Measurements from ENCODE around the gene CT83.

CT83 gene, protein sequence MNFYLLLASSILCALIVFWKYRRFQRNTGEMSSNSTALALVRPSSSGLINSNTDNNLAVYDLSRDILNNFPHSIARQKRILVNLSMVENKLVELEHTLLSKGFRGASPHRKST

GRCh38 chrX:116462822-116463221 is at the start of gene CT83:
Gene CT83 (minus strand): TSS chrX:116462976. CDS start chrX:116462856, 120 bp downstream.
- Histone ChIP-seq H3K27me3 (ENCODE audit: control insufficient read depth, insufficient read depth, low read length) (no peaks in the 10 kb centered on the region), H3K9ac (no peak within 1 kb of the TSS), H3K9me3 (ENCODE audit: control insufficient read depth, low read length) (no peaks in the 10 kb centered on the region), H3K27ac (no peak within 1 kb of the TSS), H3K79me2 (no peaks in the 10 kb centered on the region), H3K4me3 (ENCODE audit: low read depth, low read length) (no peak within 1 kb of the TSS), H3K4me1 (no peaks in the 10 kb centered on the region), H3K4me2 (ENCODE audit: low read length) (no peak within 1 kb of the TSS), H2AFZ (no peak within 1 kb of the TSS), H3K36me3 (ENCODE audit: control insufficient read depth, insufficient read depth, low read length) (no peaks in the 10 kb centered on the region)
- TF ChIP-seq CTCF (IDR thresholded peaks at IDR 0.05) = no peak

DNA sequence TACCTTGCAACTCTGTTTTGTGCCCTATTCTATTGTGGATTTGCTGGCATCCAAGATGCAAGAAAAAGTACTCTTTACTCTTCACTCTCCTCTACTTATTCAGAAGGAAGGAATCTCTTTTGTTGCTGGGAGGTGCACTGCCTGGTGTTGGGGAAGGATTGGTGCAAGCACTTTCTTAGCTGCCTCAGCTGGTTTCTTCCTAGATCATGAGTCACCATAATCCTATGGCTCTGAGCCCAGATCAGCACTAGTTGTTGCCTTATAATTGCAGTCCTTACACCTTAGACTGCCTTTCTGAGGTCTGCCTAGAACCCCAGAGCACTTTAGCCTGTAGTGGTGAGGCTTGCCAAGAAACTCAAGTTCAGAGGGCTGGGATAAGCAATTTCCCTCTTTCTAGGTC is 37.0 kb upstream of the CT83 start:
- H2AFZ ChIP-seq = no peak overlapping the region
- H3K4me2 ChIP-seq (ENCODE audit: low read length) = no peak overlapping the region
- H3K9me3 ChIP-seq (ENCODE audit: control insufficient read depth, low read length) = no peaks in the 10 kb centered on the region
- H3K36me3 ChIP-seq (ENCODE audit: control insufficient read depth, insufficient read depth, low read length) = no peaks in the 10 kb centered on the region
- TF ChIP-seq CTCF (IDR thresholded peaks at IDR 0.05) = no peak
- no peak overlapping the region for H3K27ac ChIP-seq
- H3K27me3 ChIP-seq (ENCODE audit: control insufficient read depth, insufficient read depth, low read length) = no peaks in the 10 kb centered on the region
- H3K79me2 ChIP-seq = no peaks in the 10 kb centered on the region
- H3K4me3 ChIP-seq (ENCODE audit: low read depth, low read length) = no peak overlapping the region
- H3K4me1 ChIP-seq = no peaks in the 10 kb centered on the region
- no peak overlapping the region for H3K9ac ChIP-seq

DNA sequence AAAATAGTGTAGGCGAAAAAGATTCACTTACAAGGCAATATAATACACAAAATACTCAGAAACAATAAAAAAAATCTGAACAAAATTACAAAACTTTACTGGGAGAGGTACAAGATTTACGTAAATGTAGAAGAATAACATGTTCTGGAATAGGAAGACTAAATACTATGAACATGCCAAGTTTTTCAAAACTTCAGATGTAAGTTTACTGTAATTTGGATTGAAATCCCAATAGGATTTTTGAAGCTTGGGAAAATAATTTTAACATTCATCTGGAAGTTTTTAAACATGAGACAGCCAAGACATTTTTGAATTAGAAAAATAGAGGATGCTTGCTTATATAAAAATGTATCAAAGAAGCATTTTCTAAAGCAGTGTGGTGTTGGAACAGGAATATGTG is 30.5 kb upstream of the CT83 start:
- H3K27ac ChIP-seq = no peak overlapping the region
- no peaks in the 10 kb centered on the region for H3K9me3 ChIP-seq (ENCODE audit: control insufficient read depth, low read length)
- no peaks in the 10 kb centered on the region for H3K4me1 ChIP-seq
- H3K36me3 ChIP-seq (ENCODE audit: control insufficient read depth, insufficient read depth, low read length) = no peaks in the 10 kb centered on the region
- no peak overlapping the region for H3K4me3 ChIP-seq (ENCODE audit: low read depth, low read length)
- H3K4me2 ChIP-seq (ENCODE audit: low read length) = no peak overlapping the region
- H3K27me3 ChIP-seq (ENCODE audit: control insufficient read depth, insufficient read depth, low read length) = no peaks in the 10 kb centered on the region
- no peak overlapping the region for H2AFZ ChIP-seq
- no peak overlapping the region for H3K9ac ChIP-seq
- TF ChIP-seq CTCF (IDR thresholded peaks at IDR 0.05) = no peak
- no peaks in the 10 kb centered on the region for H3K79me2 ChIP-seq

DNA sequence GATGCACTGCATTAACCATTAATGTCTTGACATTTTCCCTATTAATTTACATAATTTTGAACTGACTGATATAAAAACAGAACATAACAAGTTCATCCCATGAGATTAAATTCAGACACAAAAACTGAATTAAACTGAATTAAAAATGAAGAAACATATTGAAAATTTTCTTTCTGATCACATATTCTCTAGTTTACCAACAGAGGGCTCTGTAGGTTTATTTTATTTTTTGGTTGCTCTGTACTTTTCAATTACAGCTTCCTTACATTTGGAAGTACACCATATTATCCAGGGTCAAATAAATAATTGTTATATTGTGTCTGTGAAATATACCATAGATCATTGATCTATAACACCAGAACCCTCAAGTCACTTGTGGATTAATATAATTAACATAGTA is 27.3 kb upstream of the CT83 start:
- Histone ChIP-seq H2AFZ (no peak overlapping the region), H3K79me2 (no peaks in the 10 kb centered on the region), H3K27me3 (ENCODE audit: control insufficient read depth, insufficient read depth, low read length) (no peaks in the 10 kb centered on the region), H3K4me1 (no peaks in the 10 kb centered on the region), H3K4me2 (ENCODE audit: low read length) (no peak overlapping the region), H3K27ac (no peak overlapping the region), H3K36me3 (ENCODE audit: control insufficient read depth, insufficient read depth, low read length) (no peaks in the 10 kb centered on the region), H3K9ac (no peak overlapping the region), H3K9me3 (ENCODE audit: control insufficient read depth, low read length) (no peaks in the 10 kb centered on the region), H3K4me3 (ENCODE audit: low read depth, low read length) (no peak overlapping the region)
- TF ChIP-seq CTCF (IDR thresholded peaks at IDR 0.05) = no peak

DNA sequence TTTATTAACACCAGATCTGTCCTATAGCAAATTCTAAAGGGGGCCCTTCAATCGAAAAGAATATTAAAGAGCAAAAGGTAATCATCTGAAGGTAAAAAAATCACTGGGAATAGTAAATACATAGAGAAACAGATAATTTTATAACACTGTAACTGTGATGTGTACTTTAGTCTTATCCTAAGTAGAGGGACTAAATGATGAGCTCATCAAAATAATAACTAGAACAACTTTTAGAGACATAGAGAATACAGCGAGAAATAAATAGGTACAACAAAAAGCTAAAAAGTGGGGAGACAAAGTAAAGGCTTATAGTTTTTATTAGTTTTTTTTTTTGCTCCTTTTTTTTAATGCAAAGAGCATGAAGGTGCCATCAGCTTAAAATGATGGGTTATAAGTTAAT is 17.3 kb upstream of the CT83 start:
- Histone ChIP-seq H3K4me3 (ENCODE audit: low read depth, low read length) (no peak overlapping the region), H3K79me2 (no peaks in the 10 kb centered on the region), H3K9me3 (ENCODE audit: control insufficient read depth, low read length) (no peaks in the 10 kb centered on the region), H3K27me3 (ENCODE audit: control insufficient read depth, insufficient read depth, low read length) (no peaks in the 10 kb centered on the region), H3K4me1 (no peaks in the 10 kb centered on the region), H3K9ac (no peak overlapping the region), H3K36me3 (ENCODE audit: control insufficient read depth, insufficient read depth, low read length) (no peaks in the 10 kb centered on the region), H2AFZ (no peak overlapping the region), H3K4me2 (ENCODE audit: low read length) (no peak overlapping the region), H3K27ac (no peak overlapping the region)
- TF ChIP-seq CTCF (IDR thresholded peaks at IDR 0.05) = no peak
